WERI-Rb-1 (cell line): Measurements from ENCODE around the gene CTDP1.

Experiments
- DNase-seq: peaks from one replicate; pipeline ENCODE4 v3.0.0-alpha.2; 2020
- H3K27ac ChIP-seq: fragments of 250-450 bp; sonication (Bioruptor Pico); 2 replicates; pipeline ENCODE4 v1.5.1; 2020; ENCODE audit warnings: mild to moderate bottlenecking, moderate library complexity
- H3K27me3 ChIP-seq: fragments of 250-450 bp; sonication (Bioruptor Pico); 2 replicates; pipeline ENCODE4 v1.5.1; 2021; ENCODE audit warnings: mild to moderate bottlenecking, low read depth, moderate library complexity; ENCODE audit not compliant: insufficient read depth, severe bottlenecking
- H3K36me3 ChIP-seq: fragments of 250-450 bp; sonication (Bioruptor Pico); 2 replicates; pipeline ENCODE4 v1.5.1; 2020; ENCODE audit warnings: mild to moderate bottlenecking, moderate library complexity
- H3K4me3 ChIP-seq: 2 replicates; pipeline ENCODE4 v1.5.1; 2011; ENCODE audit warnings: low read depth, mild to moderate bottlenecking, control low read depth, low read length
- H3K9me3 ChIP-seq: fragments of 250-450 bp; sonication (Bioruptor Pico); 2 replicates; pipeline ENCODE4 v1.5.1; 2021; ENCODE audit warnings: mild to moderate bottlenecking, moderate library complexity; ENCODE audit not compliant: severe bottlenecking
- TF ChIP-seq, protein P1 (sequence below): IDR thresholded peaks from 2 replicates; pipeline ENCODE4 v1.5.1; 2011; ENCODE audit warnings: low read depth, mild to moderate bottlenecking, control low read depth, inconsistent platforms, low read length

CTDP1 gene

DNA sequence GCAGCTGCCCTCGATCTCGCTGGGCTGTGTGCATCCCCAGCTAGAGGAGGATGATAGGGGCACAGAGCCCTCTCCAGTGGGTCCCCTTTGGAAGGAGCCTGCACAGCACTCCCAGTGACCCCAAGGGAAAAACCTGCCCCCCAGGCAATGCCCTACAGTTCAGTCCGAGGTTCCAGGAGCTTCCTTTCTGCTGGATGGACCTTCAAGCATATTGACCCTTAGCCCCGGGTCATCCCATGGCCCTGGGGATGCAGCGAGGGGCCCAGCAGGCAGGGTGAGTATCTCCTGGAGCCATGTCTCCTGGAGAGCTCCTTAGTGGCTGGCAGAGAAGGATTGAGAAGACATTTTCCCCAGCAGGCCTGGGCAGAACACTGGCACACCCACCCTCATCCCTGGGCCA lies 45.4 kb upstream of the CTDP1 start:
- H3K4me3 ChIP-seq: no peak overlapping the region
- no peak for DNase-seq
- TF ChIP-seq, protein P1, sequence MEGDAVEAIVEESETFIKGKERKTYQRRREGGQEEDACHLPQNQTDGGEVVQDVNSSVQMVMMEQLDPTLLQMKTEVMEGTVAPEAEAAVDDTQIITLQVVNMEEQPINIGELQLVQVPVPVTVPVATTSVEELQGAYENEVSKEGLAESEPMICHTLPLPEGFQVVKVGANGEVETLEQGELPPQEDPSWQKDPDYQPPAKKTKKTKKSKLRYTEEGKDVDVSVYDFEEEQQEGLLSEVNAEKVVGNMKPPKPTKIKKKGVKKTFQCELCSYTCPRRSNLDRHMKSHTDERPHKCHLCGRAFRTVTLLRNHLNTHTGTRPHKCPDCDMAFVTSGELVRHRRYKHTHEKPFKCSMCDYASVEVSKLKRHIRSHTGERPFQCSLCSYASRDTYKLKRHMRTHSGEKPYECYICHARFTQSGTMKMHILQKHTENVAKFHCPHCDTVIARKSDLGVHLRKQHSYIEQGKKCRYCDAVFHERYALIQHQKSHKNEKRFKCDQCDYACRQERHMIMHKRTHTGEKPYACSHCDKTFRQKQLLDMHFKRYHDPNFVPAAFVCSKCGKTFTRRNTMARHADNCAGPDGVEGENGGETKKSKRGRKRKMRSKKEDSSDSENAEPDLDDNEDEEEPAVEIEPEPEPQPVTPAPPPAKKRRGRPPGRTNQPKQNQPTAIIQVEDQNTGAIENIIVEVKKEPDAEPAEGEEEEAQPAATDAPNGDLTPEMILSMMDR: no peak
- no peaks in the 10 kb centered on the region for H3K27me3 ChIP-seq
- no peak overlapping the region for H3K27ac ChIP-seq
- H3K9me3 ChIP-seq: peaks cover 13% of the 10 kb centered on the region
- no peaks in the 10 kb centered on the region for H3K36me3 ChIP-seq

DNA sequence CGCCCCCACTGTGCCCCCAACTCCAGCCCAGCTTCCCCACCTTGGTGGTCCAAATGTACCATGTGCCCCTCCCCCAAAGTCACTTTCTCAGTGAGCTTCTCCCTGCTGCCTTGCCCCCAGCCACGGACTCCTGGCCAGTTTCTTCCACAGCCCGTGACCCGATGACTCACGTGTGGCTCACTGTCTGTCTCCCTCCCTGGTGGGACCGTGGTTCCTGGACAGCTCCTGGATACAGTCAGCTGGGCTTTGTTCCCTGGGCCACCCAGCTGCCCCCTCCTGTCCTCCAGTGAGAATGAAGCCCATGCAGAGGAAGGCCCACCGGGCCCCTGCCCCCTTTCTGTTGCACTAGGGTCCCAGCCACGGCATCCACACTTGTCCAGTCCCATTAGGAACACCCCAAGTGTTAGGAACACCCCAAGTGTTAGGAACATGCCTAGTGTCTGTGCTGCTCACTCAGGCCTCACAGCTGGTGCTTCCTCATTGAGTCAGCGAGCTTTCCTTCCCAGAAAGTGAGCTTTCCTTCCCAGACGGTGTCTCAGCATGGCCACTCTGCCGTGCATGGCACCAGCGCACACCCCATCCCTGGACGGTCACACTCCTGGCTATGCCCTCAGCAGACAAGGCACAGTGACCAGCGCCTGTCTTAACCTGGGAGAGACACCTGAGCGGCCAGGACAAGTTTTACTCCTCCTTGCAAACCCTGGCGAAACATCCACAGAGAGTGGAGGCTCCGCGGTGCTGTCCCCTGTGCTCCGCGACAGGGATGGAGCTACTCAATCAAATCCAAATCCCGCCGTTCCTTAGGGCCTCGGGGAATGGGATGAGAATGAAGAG lies 44.8 kb upstream of the CTDP1 start:
- peak; percentile 3 for DNase-seq
- Histone ChIP-seq H3K4me3 (no peak overlapping the region), H3K27ac (no peak overlapping the region), H3K36me3 (no peaks in the 10 kb centered on the region), H3K27me3 (no peaks in the 10 kb centered on the region), H3K9me3 (peaks cover 13% of the 10 kb centered on the region)
- TF ChIP-seq, protein P1: no peak

DNA sequence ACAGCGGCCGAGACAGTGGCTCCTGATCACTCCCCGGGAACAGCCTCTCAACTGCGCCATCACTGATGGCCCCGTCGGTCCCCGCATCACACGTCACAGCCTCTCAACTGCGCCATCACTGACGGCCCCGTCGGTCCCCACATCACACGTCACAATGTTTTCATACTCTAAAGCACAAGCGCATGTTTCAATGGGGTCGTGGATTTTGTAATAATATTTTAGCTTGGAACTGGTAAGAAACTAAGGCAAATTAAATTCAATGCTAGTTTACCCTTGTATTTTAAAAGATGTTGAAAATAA lies 44.2 kb upstream of the CTDP1 start:
- Histone ChIP-seq H3K4me3 (no peak overlapping the region), H3K36me3 (no peaks in the 10 kb centered on the region), H3K27me3 (no peaks in the 10 kb centered on the region), H3K9me3 (peaks cover 13% of the 10 kb centered on the region), H3K27ac (no peak overlapping the region)
- TF ChIP-seq, protein P1: no peak
- no peak for DNase-seq

DNA sequence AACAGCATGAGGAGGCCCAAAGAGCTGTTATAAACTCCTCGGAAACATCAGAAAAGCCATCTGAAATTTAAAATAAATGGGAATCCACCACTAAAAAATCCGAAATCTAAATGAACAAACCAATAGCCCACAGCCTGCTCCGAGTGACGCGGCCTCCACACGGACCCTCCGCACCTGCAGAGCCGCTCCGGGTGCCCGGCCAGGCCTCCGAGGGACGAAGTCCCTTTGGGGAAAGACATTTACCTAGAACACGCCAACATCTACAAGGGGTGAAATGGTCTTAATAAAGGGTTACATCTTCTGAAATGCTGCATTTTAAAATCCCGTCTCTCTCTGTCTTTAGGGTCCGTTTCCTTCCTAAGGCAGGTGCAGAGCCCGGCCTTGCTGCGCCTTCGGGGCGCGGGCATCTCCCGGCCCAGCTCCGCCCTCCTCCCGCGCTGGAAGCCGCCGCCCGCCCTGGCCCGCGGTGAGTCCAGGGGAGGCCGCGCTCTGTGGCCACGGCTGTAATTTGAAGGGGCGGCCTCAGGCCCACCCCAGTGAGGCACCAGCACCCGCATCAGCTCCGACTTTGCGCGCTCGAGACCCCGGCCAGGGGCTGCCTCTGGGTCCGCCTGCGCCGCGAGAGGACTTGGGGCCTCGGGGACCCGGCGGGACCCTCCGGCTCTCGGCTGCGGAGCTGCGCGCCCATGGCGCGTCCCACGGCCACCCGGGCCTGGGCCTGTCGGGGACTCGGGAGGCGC lies 42.3 kb upstream of the CTDP1 start:
- Histone ChIP-seq H3K27me3 (no peaks in the 10 kb centered on the region), H3K27ac (no peak overlapping the region), H3K4me3 (no peak overlapping the region)

DNA sequence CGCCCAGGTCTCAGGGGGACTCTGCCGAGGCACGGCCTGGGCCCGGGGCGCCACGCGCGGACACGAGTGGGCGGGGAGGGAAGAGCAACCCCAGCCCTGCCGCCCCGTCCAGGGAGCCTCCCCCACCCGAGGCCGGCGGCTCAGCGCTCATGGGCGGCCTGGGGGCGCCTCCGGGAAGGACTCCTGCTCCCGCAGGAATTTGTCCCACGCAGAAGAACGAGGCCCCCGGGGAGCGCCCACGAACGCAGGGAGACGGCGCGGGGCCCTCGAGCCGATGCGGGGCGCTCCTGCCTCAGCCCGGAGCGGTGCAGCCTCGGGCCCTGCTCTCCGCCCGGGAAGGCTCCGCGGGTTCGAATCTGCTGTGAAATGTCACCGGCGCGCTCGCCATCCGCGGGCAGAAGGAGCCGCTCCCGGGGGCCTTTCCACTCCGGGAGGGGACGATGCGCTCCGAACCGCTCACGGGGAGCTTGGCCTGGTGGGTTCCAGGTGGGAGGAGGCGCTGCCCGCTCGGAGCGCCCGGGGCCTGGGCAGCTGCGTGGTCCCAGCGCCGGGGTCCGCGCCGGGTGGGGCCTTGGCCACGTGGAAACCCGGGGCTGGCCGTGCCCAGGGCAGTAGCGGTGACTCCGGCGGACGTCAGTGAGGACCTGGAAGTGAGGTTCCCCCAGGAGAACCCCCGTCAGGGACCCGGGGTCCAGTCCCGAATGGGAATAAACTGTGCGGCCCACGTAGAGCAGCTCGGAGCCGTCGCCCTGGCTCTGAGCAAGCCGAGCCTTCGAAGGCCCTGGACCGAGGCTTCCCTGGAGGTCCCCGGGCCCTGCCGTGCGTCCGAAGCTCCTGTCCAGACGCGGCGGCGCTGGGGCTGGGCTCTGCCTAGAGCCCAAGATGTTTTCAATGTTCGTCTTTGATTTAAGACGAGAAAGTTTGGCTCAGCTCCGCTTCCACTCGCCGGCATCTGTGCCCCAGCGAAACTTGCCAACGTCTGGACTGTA lies 41.4 kb upstream of the CTDP1 start:
- Histone ChIP-seq H3K9me3 (peaks cover 13% of the 10 kb centered on the region), H3K27me3 (no peaks in the 10 kb centered on the region), H3K27ac (no peak overlapping the region), H3K4me3 (no peak overlapping the region), H3K36me3 (no peaks in the 10 kb centered on the region)
- TF ChIP-seq, protein P1: no peak
- peak; percentile 5 for DNase-seq

More for the DNA sequence above, 42.3 kb upstream of the CTDP1 start:
- TF ChIP-seq, protein P1: no peak
- Histone ChIP-seq H3K9me3 (peaks cover 13% of the 10 kb centered on the region), H3K36me3 (no peaks in the 10 kb centered on the region)
- peak; percentile 5 for DNase-seq
